Neuronal stem cell (in vitro differentiated cells): ENCODE measurements around the gene CTXND1.

ENCODE experiments used
- DNase-seq: peaks from one replicate; pipeline ENCODE4 v3.0.0-alpha.2; 2013; ENCODE audit warnings: low spot score
- H2AFZ ChIP-seq: one replicate; pipeline ENCODE4 v1.6.1; 2013; ENCODE audit warnings: mild to moderate bottlenecking, low read length, inconsistent platforms
- H2AK5ac ChIP-seq: 2 replicates; pipeline ENCODE4 v1.6.1; 2013; ENCODE audit warnings: low read depth, mild to moderate bottlenecking, inconsistent platforms, low read length, moderate library complexity, mixed read lengths
- H2BK120ac ChIP-seq: 2 replicates; pipeline ENCODE4 v1.6.1; 2013; ENCODE audit warnings: low read depth, mild to moderate bottlenecking, inconsistent platforms, low read length, moderate library complexity, mixed read lengths
- H2BK12ac ChIP-seq: one replicate; pipeline ENCODE4 v1.6.1; 2013; ENCODE audit warnings: low read length, inconsistent platforms
- H2BK15ac ChIP-seq: 2 replicates; pipeline ENCODE4 v1.6.1; 2013; ENCODE audit warnings: mild to moderate bottlenecking, low read length, inconsistent platforms, mixed read lengths
- H2BK5ac ChIP-seq: one replicate; pipeline ENCODE4 v1.6.1; 2013; ENCODE audit warnings: inconsistent platforms, mild to moderate bottlenecking, low read length, moderate library complexity
- H3K14ac ChIP-seq: one replicate; pipeline ENCODE4 v1.6.1; 2013; ENCODE audit warnings: low read length, inconsistent platforms
- H3K18ac ChIP-seq: 2 replicates; pipeline ENCODE4 v1.6.1; 2013; ENCODE audit warnings: low read length, inconsistent platforms
- H3K23ac ChIP-seq: 2 replicates; pipeline ENCODE4 v1.6.1; 2013; ENCODE audit warnings: low read depth, mild to moderate bottlenecking, mixed read lengths, low read length, inconsistent platforms; ENCODE audit not compliant: poor library complexity
- H3K27ac ChIP-seq: replicated peaks from 3 replicates; pipeline ENCODE4 v1.5.1; 2013; ENCODE audit warnings: low read length, inconsistent platforms
- H3K27me3 ChIP-seq, 3 experiments: 2 replicates each; pipeline ENCODE4 v1.6.1; 2013; ENCODE audit warnings: low read length in 3 of 3, mild to moderate bottlenecking in 2 of 3, inconsistent platforms in 1 of 3, low read depth in 1 of 3, mixed read lengths in 1 of 3, moderate library complexity in 1 of 3; ENCODE audit not compliant: control insufficient read depth in 3 of 3, insufficient read depth in 3 of 3
- H3K36me3 ChIP-seq, 2 donors: replicated peaks in 1 of 2; 2 replicates each; pipeline ENCODE4 v1.6.1; 2013; ENCODE audit warnings: low read length in 2 of 2; ENCODE audit not compliant: control insufficient read depth in 2 of 2, insufficient read depth in 2 of 2
- H3K4ac ChIP-seq: 2 replicates; pipeline ENCODE4 v1.6.1; 2013; ENCODE audit warnings: inconsistent platforms, mild to moderate bottlenecking, low read length, moderate library complexity
- H3K4me1 ChIP-seq, 2 donors: 1 replicate in 1 of 2; 2 replicates in 1 of 2; pipeline ENCODE4 v1.6.1; 2013; ENCODE audit warnings: low read length in 2 of 2, low read depth in 1 of 2; ENCODE audit not compliant: control insufficient read depth in 2 of 2, insufficient read depth in 1 of 2
- H3K4me2 ChIP-seq: one replicate; pipeline ENCODE4 v1.6.1; 2013; ENCODE audit warnings: mild to moderate bottlenecking, low read length, inconsistent platforms; ENCODE audit not compliant: insufficient read depth, poor library complexity, severe bottlenecking
- H3K4me3 ChIP-seq, 2 donors: 2 replicates each; pipeline ENCODE4 v1.5.1; 2013; ENCODE audit warnings: low read length in 2 of 2, mild to moderate bottlenecking in 2 of 2, inconsistent platforms in 1 of 2, moderate library complexity in 1 of 2
- H3K79me1 ChIP-seq: one replicate; pipeline ENCODE4 v1.6.1; 2013; ENCODE audit warnings: low read depth, mild to moderate bottlenecking, inconsistent platforms, low read length, moderate library complexity
- H3K9ac ChIP-seq: one replicate; pipeline ENCODE4 v1.6.1; 2013; ENCODE audit warnings: mild to moderate bottlenecking, low read depth, low read length, inconsistent platforms; ENCODE audit not compliant: poor library complexity
- H3K9me3 ChIP-seq, 2 donors: replicated peaks in 1 of 2; 2 replicates each; pipeline versions ENCODE3 to v1.6.1; 2013; ENCODE audit warnings: low read length in 2 of 2, mild to moderate bottlenecking in 2 of 2, inconsistent platforms in 1 of 2, low read depth in 1 of 2, mixed read lengths in 1 of 2, moderate library complexity in 1 of 2; ENCODE audit not compliant: control insufficient read depth in 2 of 2, insufficient read depth in 1 of 2
- H4K8ac ChIP-seq: one replicate; pipeline ENCODE4 v1.6.1; 2013; ENCODE audit warnings: low read depth, mild to moderate bottlenecking, inconsistent platforms, low read length, moderate library complexity
- H4K91ac ChIP-seq: one replicate; pipeline ENCODE4 v1.6.1; 2013; ENCODE audit warnings: low read length, low read depth, mild to moderate bottlenecking, inconsistent platforms; ENCODE audit not compliant: poor library complexity
- WGBS, 2 donors: extraction: QIAGEN DNeasy Blood & Tissue Kit; methylation state at CpG; one replicate each; pipeline ENCODE4 v1.1.7; 2013; ENCODE audit warnings: missing lambda C conversion rate in 2 of 2, mixed read lengths in 1 of 2; ENCODE audit not compliant: insufficient read length in 2 of 2, insufficient replicate concordance in 1 of 2; ENCODE audit errors: extremely low coverage in 2 of 2; 5-methylcytosine and 5-hydroxymethylcytosine counted together

Gene CTXND1

GRCh38 chr15:80160570-80161156 lies 91.3 kb downstream of the CTXND1 start:
- H3K27ac ChIP-seq, result no peak overlapping the region
- no peaks in the 10 kb centered on the region for H3K79me1 ChIP-seq
- H3K4me1 ChIP-seq, result no peaks in the 10 kb centered on the region
- H2BK120ac ChIP-seq, result no peak overlapping the region
- no peak overlapping the region for H3K4me3 ChIP-seq
- peak overlapping the region; percentile 24 for H2AK5ac ChIP-seq
- no peak overlapping the region for H2BK12ac ChIP-seq
- H3K23ac ChIP-seq, result no peak overlapping the region
- no peak overlapping the region for H3K4me2 ChIP-seq
- H3K18ac ChIP-seq, result no peak overlapping the region
- no peak overlapping the region for H2BK15ac ChIP-seq
- no peak overlapping the region for H3K9ac ChIP-seq
- no peak overlapping the region for H3K14ac ChIP-seq
- no peak overlapping the region for H3K4ac ChIP-seq
- DNase-seq, result no peak
- H2BK5ac ChIP-seq, result no peak overlapping the region
- peaks cover 0 to 2% of the 10 kb centered on the region in 2 donors for H3K9me3 ChIP-seq
- H4K8ac ChIP-seq, result no peak overlapping the region
- no CpG with 5 or more reads among the region's 7 CpGs for WGBS, 2 donors
- H3K36me3 ChIP-seq, result peaks cover 6 to 33% of the 10 kb centered on the region in 2 donors
- no peaks in the 10 kb centered on the region for H3K27me3 ChIP-seq
- no peak overlapping the region for H2AFZ ChIP-seq
- H4K91ac ChIP-seq, result no peak overlapping the region

DNA sequence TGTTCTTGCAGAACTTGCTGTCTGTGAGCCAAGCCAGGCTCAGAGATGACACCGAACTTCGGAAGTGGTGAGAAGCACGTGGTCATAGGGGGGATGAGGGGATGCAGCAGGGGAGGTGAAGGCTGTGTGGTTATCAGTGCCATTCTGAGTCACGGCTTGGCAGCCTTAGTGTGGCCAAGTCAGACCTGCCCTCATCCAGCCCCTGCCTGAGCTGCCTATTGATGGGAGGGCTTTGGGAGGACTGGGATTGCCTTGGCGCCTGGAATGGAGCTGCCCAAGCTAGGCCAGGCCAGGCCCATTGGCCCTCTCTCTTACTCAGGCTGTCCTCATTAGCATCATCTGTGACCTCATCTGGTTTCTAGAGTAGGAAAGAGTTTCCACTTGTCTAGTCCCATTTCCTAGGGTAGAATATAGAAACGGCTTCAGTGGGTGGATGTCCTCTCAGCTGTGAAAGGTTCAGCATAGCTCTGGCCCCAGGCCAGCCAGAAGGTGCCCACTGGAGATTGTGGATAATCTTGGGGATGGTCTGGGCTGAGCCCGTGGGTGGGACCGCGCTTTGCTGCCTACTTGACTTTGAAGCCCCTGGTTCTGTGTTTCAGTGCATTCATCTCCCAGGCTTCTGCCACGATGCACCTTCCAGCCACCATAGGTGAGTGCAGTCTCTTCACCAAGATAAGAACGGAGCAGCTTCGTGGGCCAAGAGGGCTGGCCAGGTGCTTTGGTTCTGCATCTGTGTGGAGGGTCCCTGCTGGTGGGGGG lies 92.0 kb downstream of the CTXND1 start:
- Histone ChIP-seq H3K9ac (no peak overlapping the region), H2BK5ac (no peak overlapping the region), H3K18ac (no peak overlapping the region), H3K23ac (peak overlapping the region; percentile 26), H2AFZ (no peak overlapping the region), H2BK12ac (no peak overlapping the region), H3K4me1 (no peaks in the 10 kb centered on the region), H3K4me3 (no peak overlapping the region), H2BK15ac (no peak overlapping the region), H3K14ac (no peak overlapping the region), H4K8ac (no peak overlapping the region), H3K79me1 (no peaks in the 10 kb centered on the region), H4K91ac (no peak overlapping the region), H2BK120ac (no peak overlapping the region), H3K27me3 (no peaks in the 10 kb centered on the region), H3K36me3 (peaks cover 6 to 33% of the 10 kb centered on the region in 2 donors), H3K9me3 (peaks cover 0 to 2% of the 10 kb centered on the region in 2 donors), H3K27ac (no peak overlapping the region), H3K4me2 (no peak overlapping the region), H2AK5ac (no peak overlapping the region), H3K4ac (no peak overlapping the region)
- no CpG with 5 or more reads among the region's 12 CpGs for WGBS, 2 donors
- no peak for DNase-seq

GRCh38 chr15:80159301-80159700 lies 92.7 kb downstream of the CTXND1 start:
- H3K36me3 ChIP-seq, result peaks cover 6 to 28% of the 10 kb centered on the region in 2 donors
- no peak overlapping the region for H4K8ac ChIP-seq
- H3K27ac ChIP-seq, result no peak overlapping the region
- WGBS, 2 donors, result no CpG with 5 or more reads among the region's 5 CpGs
- no peak overlapping the region for H2BK5ac ChIP-seq
- H2BK120ac ChIP-seq, result no peak overlapping the region
- H2BK12ac ChIP-seq, result no peak overlapping the region
- peaks cover under 1 to 2% of the 10 kb centered on the region in 2 donors for H3K4me1 ChIP-seq
- H3K4me3 ChIP-seq, result no peak overlapping the region
- H3K4me2 ChIP-seq, result no peak overlapping the region
- H3K9ac ChIP-seq, result peak overlapping the region; percentile 31
- H3K27me3 ChIP-seq, result no peaks in the 10 kb centered on the region
- H2BK15ac ChIP-seq, result no peak overlapping the region
- no peaks in the 10 kb centered on the region for H3K79me1 ChIP-seq
- H3K23ac ChIP-seq, result no peak overlapping the region
- H3K18ac ChIP-seq, result no peak overlapping the region
- no peak overlapping the region for H2AK5ac ChIP-seq
- no peak overlapping the region for H3K14ac ChIP-seq
- no peak for DNase-seq
- H3K4ac ChIP-seq, result no peak overlapping the region
- H2AFZ ChIP-seq, result no peak overlapping the region
- H3K9me3 ChIP-seq, result peaks cover 0 to 2% of the 10 kb centered on the region in 2 donors
- H4K91ac ChIP-seq, result no peak overlapping the region

DNA sequence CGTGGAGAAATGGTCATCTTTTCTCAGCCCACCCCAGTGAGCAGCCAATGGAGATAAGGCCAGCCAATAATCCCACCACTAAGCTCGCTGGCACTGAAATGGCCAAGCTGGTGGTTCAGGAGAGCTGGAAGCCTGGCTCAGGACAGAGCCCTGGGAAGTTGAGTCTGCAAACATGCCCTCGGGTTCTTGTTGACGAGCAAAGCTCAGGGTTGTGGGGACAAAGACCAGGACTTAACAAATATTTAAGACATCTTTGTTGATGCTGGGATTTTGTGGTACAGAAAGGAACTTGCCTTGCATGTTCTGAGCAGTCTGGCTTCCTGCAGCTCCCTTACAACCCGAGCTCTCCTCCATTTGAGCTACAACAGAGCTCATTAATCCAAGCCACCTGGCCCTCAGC lies 94.8 kb downstream of the CTXND1 start:
- Histone ChIP-seq H3K9me3 (peaks cover 0 to 2% of the 10 kb centered on the region in 2 donors), H2BK12ac (no peak overlapping the region), H3K79me1 (no peaks in the 10 kb centered on the region), H3K4me2 (no peak overlapping the region), H3K14ac (no peak overlapping the region), H3K4me1 (peaks cover 8 to 9% of the 10 kb centered on the region in 2 donors), H3K18ac (no peak overlapping the region), H3K36me3 (peaks cover 6 to 21% of the 10 kb centered on the region in 2 donors), H3K4ac (no peak overlapping the region), H3K27me3 (peaks cover 0 to 4% (median 0%) of the 10 kb centered on the region in 3 experiments), H4K91ac (no peak overlapping the region), H3K4me3 (no peak overlapping the region), H3K9ac (no peak overlapping the region), H3K27ac (no peak overlapping the region), H3K23ac (no peak overlapping the region), H2AK5ac (no peak overlapping the region), H2BK120ac (no peak overlapping the region), H2BK15ac (no peak overlapping the region), H2AFZ (no peak overlapping the region), H2BK5ac (no peak overlapping the region), H4K8ac (no peak overlapping the region)
- no CpG with 5 or more reads among the region's 5 CpGs for WGBS, 2 donors
- DNase-seq, result no peak
